GM12891 (cell line): Measurements from ENCODE around the gene CRY2.
"Not testable (repeated sequence)": the region's sequence is repeated elsewhere in the genome, so short reads cannot be mapped to it uniquely, and the experiment has no call there.

Experiments
- DNase-seq: peaks from one replicate; pipeline ENCODE4 v3.0.0; 2011; ENCODE audit warnings: low spot score; ENCODE audit not compliant: insufficient read length
- FAIRE-seq: peaks from 2 replicates; lab custom pipeline; 2011; peaks lifted over from hg19 to GRCh38; lab: Jason Lieb, UNC
- PAX5 ChIP-seq: IDR thresholded peaks from 2 replicates; pipeline ENCODE4 v1.6.1; 2011; ENCODE audit warnings: low read length, moderate library complexity, mild to moderate bottlenecking; ENCODE audit not compliant: insufficient read depth, severe bottlenecking
- POLR2A ChIP-seq: IDR thresholded peaks from 2 replicates; pipeline ENCODE4 v1.6.1; 2011; ENCODE audit warnings: low read depth, low read length, control low read depth
- POLR2AphosphoS5 ChIP-seq: IDR thresholded peaks from 2 replicates; pipeline ENCODE4 v1.6.1; 2011; ENCODE audit warnings: low read depth, low read length, control low read depth
- POU2F2 ChIP-seq: IDR thresholded peaks from 2 replicates; pipeline ENCODE4 v1.6.1; 2011; ENCODE audit warnings: low read depth, mild to moderate bottlenecking, control low read depth, low read length, moderate library complexity
- SPI1 ChIP-seq: IDR thresholded peaks from 2 replicates; pipeline ENCODE4 v1.6.1; 2011; ENCODE audit warnings: low read depth, low read length, control low read depth
- TAF1 ChIP-seq: IDR thresholded peaks from 2 replicates; pipeline ENCODE4 v1.6.1; 2011; ENCODE audit warnings: low read depth, low read length, control low read depth

The CRY2 gene

DNA sequence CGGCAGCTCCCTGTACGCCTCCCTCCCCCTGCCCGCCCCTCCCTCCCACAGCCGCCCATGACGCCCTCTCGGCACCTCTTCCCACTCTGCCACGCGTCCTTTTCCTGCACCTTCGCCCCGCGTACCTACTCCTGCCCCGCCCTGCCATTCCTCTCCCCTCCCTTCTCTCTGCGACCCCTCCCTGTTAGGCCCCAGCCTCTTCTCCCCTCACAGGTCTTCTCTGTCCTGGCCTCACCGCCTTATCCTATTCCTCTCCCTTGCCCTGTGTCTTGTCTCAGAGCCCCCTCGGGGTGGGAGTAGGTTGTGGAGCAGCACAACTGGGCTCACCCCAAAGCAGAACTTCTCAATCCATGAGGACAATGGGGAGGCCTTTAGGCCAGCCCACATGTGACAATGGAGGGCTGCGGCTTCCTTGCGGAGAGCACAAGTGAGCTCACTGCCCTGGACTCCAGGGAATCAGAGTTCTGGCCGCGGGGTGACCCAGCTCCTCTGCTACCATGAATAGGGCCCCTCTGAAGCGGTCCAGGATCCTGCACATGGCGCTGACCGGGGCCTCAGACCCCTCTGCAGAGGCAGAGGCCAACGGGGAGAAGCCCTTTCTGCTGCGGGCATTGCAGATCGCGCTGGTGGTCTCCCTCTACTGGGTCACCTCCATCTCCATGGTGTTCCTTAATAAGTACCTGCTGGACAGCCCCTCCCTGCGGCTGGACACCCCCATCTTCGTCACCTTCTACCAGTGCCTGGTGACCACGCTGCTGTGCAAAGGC, 41.8 kb upstream of the CRY2 start:
- TF ChIP-seq POU2F2 = no peak
- no peak for TF ChIP-seq TAF1
- TF ChIP-seq POLR2AphosphoS5 = no peak
- no peak for TF ChIP-seq SPI1
- TF ChIP-seq PAX5 = no peak
- TF ChIP-seq POLR2A = no peak
- FAIRE-seq (peak; percentile 16), DNase-seq (no peak)

DNA sequence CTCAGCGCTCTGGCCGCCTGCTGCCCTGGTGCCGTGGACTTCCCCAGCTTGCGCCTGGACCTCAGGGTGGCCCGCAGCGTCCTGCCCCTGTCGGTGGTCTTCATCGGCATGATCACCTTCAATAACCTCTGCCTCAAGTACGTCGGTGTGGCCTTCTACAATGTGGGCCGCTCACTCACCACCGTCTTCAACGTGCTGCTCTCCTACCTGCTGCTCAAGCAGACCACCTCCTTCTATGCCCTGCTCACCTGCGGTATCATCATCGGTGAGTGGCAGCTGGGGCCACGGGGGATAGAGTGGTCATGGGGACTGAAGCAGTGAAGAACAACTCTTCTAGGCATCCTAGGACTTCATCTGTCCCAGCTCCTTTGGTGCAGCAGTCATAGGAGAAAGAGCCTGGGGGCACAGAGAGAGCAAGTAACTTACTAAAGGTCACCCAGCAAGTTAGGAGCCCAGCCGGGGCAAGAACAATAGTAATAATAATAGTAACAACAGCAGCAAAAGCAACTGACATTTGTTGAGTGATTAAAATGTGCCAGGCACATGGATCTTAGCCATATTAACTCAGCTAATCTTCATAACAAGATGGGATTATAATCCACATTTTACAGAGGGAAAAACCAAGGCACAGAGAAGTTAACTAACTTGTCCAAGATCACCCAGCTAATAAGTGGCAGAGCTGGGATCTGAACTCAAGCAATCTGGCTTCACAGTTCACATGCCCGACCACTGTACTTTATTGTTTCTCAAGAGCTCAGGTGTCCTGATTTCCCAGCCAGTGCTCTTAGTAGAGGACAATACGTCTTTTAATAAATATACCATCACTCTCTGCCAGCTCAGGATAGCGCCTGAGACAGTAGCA, 41.0 kb upstream of the CRY2 start:
- no peak for DNase-seq
- no peak for FAIRE-seq
- TF ChIP-seq POLR2A (no peak), POLR2AphosphoS5 (no peak), PAX5 (no peak), TAF1 (no peak), SPI1 (no peak)

DNA sequence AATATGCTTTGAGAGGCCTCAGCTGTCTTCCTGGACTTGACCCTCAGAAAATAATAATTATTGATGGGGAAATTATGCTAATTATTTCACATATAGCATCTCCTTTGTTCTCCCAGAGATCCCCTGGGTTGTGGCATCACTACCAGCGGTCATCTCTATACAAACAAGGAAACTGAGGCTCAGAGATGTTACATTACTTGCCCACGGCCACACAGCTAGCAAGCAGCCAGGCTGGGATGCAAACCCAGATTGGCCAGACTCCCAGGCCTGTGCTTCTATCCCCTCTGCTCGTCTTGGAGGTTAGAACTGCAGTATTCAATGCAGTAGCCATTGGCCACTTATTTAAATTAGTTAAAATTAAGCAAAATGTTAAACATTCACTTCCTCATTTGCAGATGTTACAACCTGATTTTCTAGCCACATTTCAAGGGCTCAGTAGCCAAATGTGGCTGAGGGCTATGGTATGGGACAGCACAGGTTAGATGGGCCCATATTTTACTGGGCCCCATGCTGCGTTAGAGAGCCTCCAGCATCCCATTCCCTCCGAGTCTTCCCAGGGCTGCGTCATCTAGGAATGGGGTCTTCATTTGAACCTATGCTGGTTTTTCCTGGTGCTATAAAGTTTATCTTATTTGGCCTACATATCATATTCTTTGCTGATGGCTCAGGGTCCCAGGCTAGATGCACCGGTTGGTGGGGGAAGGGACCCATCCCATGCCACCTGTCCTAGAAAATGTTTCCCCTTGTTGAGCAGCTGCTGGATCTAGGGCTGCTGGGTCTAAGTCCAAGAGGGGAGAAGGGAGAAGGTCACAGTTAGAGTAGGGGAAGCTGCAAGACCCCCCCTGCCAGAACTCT, 40.1 kb upstream of the CRY2 start:
- DNase-seq (no peak), FAIRE-seq (no peak)
- TF ChIP-seq TAF1 (no peak), SPI1 (peak; percentile 88)

DNA sequence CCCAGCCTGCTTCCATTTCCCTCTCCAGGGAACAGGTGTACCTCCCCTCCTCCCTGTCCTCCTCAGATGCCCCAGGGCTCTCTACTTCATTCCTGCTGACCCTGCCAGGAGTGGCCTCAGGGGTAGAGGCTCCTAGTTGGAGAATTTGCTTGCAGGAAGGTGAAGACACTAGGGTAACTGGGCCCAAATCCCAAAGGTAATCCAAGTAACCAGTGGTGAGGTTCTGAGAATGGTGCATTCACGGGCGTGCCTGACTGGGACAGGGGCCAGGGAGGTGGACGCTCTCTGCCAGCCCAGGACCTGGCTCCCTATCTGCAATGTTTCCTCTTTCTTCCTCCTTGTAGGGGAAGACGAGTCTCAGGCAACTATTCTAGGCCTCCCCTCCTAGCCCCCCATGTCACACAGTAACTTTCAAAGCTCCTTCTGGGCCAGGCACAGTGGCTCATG, 39.5 kb upstream of the CRY2 start:
- no peak for TF ChIP-seq POU2F2
- no peak for TF ChIP-seq TAF1
- no peak for TF ChIP-seq POLR2AphosphoS5
- no peak for TF ChIP-seq POLR2A
- TF ChIP-seq SPI1 = no peak
- TF ChIP-seq PAX5 = no peak
- DNase-seq (no peak), FAIRE-seq (no peak)

DNA sequence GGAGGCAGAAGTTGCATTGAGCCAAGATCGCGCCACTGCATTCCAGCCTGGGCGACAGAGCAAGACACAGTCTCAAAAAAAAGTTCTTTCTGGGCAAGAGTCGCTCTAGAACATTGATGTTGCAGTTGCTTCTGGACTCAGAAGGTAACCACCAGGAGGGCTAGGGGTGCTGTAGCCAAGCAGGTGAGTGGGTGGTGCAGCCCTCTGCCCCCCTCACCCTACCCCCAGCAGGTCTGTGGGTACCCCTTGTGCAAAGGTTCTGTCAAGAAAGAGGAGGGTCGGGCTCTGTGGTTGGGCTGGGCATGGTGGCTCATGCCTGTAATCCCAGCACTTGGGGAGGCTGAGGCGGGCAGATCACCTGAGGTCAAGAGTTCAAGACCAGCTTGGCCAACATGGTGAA, 38.8 kb upstream of the CRY2 start:
- not testable (repeated sequence) for DNase-seq, FAIRE-seq

DNA sequence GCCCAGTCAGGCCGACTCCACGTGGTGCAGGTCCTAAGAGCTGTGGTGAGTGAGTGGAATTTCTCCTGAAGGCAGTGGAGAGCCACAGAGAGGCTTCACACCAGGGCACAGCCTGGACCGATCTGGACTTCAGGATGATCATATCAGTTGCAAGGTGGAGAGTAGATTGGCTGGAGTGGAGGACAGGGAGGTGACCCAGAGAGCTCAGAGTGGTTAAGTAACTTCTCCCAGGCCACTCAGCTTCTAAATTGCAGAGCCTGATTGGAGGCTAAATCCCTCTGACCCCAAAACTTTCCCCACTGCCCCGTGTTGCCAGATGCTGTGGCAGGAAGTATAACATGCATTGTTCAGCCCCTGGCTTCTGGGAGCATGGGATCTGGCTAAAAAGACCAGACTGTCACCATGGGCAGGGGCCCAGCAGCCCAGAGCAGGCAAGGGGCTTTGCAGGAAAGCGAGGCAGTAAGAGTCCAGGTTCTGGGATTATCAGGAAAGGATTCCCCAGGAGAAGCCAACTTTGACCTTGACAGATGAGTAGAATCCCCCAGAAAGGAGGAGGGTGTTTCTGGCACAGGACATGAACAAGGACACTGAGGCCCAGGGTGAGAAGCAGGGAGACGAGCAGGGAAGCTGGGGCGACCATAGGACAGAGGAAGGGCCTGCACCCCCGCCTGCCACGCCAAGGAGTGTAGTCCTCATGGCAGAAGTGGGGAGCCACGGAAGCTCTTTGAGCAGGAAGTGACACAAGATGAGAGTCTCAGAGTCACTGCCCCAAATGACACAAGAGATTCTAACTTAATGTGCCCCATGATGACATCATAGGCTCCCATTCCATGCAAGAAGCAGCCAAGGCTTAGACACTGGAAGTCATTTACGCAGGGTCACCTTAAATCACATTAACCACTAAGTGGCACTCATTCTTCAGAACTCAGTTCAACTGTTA, 37.5 kb upstream of the CRY2 start:
- TF ChIP-seq SPI1 = no peak
- TF ChIP-seq PAX5 = no peak
- TF ChIP-seq TAF1 = no peak
- no peak for TF ChIP-seq POLR2AphosphoS5
- no peak for TF ChIP-seq POU2F2
- TF ChIP-seq POLR2A = no peak
- FAIRE-seq = no peak
- DNase-seq = no peak

DNA sequence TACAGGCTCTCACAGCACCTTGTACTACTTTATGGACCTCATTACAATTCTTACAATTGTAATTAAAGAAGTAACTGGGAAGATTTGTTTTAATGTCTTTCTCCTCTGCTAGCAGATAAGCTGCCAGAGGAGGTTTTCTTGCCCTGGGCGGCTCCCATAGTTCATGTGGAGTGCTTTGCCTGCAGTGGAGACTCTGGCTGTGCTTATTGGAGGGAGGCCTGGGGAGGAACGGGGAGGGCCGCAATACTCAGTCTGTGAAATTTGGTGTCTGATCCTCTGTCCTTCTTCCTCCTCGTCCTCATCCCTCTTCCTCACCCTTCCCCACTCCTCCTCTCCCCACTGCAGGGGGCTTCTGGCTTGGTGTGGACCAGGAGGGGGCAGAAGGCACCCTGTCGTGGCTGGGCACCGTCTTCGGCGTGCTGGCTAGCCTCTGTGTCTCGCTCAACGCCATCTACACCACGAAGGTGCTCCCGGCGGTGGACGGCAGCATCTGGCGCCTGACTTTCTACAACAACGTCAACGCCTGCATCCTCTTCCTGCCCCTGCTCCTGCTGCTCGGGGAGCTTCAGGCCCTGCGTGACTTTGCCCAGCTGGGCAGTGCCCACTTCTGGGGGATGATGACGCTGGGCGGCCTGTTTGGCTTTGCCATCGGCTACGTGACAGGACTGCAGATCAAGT, 36.7 kb upstream of the CRY2 start:
- TF ChIP-seq PAX5 (no peak), SPI1 (no peak), POLR2A (no peak), POU2F2 (no peak), TAF1 (no peak), POLR2AphosphoS5 (no peak)
- FAIRE-seq (no peak), DNase-seq (no peak)

DNA sequence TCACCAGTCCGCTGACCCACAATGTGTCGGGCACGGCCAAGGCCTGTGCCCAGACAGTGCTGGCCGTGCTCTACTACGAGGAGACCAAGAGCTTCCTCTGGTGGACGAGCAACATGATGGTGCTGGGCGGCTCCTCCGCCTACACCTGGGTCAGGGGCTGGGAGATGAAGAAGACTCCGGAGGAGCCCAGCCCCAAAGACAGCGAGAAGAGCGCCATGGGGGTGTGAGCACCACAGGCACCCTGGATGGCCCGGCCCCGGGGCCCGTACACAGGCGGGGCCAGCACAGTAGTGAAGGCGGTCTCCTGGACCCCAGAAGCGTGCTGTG, 36.2 kb upstream of the CRY2 start:
- no peak for FAIRE-seq
- TF ChIP-seq POLR2AphosphoS5 = no peak
- TF ChIP-seq SPI1 = no peak
- TF ChIP-seq POU2F2 = no peak
- TF ChIP-seq POLR2A = no peak
- TF ChIP-seq PAX5 = no peak
- TF ChIP-seq TAF1 = no peak

More for the DNA sequence above, 36.2 kb upstream of the CRY2 start:
- no peak for DNase-seq
